AG08396 (cell line): ENCODE measurements around the gene MAPK8IP3.
A peak's percentile ranks its signal among the peaks of the same experiment; 100 is the strongest.

Source experiments
- DNase-seq: peaks from one replicate; pipeline ENCODE4 v3.0.0; 2012; ENCODE audit warnings: low spot score, mixed read lengths

MAPK8IP3 gene

DNA sequence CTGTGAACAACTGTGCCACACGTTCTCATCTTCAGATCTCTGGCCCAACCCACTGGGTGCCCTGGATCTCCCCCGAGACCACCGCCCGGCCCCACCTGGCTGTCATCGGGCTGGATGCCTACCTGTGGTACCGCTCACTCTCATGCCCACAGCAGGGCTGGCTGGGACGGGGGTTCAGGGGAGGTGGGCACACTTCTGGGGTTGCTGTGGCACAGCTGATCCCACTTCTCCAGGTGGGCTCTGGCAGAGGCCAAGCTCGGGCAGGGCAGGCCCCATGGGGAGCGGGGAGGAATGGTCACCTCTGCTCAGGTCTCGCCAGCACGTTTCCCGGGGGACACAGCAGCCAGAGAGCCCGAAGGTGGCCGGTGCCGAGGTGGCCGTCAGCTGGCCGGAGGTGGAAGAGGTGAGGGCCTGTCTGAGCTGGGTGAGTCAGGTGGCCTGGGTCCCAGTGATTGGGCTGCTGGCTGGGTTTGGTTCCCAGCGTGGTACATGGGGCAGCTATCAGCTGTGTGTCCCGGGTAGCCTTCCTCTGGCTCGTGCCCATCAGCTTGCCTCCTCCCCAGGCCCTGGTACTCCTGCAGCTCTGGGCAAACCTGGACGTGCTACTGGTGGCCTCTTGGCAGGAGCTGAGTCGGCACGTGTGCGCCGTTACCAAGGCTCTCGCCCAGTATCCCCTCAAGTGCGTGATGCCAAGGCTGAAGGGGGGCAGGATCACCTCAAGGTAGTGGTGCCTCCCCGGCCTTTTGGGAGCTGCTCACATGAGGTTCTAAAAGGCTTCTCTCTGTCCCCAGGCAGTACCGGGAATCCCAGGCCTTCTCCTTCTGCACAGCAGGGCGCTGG is 69.2 kb downstream of the MAPK8IP3 start:
- DNase-seq = no peak

DNA sequence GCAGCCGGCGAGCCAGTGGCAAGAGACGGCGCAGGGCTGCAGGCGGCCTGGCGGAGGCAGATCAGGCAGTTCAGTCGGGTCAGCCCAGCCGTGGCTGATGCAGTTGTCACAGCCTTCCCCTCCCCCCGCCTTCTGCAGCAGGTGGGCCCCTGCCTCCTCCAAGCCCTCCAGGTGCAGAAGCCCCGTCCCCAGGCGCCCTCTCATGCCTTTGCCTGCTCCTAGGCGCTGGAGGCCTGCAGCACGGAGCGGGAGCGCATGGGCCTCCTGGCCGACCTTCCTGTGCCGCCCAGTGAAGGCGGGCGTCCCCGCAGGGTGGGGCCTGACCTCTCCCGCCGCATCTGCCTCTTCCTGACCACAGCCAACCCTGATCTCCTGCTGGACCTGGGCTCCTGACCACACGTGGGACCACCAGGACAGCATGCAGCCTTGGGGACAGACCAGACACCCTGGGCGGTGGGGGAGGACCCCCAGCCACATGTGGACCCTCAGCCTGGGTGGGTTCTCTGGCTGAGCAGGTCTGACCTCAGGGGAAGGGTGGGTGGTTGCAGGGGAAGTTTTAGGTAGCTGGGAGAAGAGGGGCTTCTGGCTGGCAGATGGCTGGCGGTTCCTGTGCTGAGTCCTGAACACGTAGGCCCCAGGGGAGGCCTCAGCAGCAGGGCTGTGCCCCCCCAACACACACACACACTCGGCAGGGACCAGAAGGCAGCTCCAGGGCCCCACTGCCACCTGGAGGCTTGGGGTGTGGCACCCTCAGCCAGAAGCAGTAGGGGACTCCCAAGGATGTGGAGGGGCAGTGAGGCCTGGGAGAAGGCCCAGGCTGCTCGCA is 70.1 kb downstream of the MAPK8IP3 start:
- no peak for DNase-seq

- DNase-seq = no peak
Measured at GRCh38 chr16:1776672-1776955, 70.6 kb downstream of the MAPK8IP3 start.

DNA sequence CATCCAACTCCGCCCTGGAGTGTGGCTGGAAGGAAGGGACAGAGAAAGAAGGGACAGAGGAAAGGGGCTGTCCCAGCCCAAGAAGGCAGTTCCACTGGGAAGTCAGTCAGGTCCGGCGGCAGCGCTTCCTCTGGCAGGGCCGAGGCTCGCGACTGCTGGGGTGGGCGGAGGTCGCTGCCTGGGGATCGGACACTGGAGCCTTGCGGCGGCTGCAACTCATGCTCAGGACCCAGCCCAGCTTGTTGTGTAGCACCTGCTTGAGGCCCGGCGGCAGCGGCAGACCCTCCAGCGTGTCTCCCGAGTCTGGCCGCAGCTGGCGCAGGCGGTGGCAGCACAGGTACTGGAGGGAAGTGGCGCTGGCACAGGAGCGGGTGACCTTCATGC is 71.0 kb downstream of the MAPK8IP3 start:
- DNase-seq = no peak

- no peak for DNase-seq
Measured at GRCh38 chr16:1777375-1778199, 71.6 kb downstream of the MAPK8IP3 start.

- DNase-seq = no peak
Measured at GRCh38 chr16:1778200-1779179, 72.5 kb downstream of the MAPK8IP3 start.

DNA sequence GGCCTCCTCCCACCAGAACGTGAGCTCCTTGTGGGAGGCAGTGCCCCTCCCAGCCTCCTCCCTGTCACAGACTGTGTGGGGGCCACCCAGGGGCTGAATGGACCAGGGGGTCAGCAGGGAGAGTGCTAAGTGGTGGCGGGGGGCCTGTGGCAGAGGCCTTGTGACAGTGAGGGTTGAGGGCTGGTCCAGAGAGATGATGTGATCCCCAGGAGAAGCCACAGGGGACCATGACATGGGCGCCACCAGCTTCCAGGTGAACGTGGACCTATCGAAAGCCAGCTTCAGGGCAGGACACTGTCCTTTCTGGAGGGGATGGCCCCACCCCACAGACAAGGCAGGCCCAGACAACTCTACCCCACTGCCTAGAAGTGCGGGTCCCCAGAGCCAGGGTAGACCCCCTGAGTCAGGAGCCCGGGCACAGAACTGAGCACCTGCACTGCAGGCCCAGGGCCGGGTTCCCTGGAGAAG is 73.3 kb downstream of the MAPK8IP3 start:
- DNase-seq = no peak

DNA sequence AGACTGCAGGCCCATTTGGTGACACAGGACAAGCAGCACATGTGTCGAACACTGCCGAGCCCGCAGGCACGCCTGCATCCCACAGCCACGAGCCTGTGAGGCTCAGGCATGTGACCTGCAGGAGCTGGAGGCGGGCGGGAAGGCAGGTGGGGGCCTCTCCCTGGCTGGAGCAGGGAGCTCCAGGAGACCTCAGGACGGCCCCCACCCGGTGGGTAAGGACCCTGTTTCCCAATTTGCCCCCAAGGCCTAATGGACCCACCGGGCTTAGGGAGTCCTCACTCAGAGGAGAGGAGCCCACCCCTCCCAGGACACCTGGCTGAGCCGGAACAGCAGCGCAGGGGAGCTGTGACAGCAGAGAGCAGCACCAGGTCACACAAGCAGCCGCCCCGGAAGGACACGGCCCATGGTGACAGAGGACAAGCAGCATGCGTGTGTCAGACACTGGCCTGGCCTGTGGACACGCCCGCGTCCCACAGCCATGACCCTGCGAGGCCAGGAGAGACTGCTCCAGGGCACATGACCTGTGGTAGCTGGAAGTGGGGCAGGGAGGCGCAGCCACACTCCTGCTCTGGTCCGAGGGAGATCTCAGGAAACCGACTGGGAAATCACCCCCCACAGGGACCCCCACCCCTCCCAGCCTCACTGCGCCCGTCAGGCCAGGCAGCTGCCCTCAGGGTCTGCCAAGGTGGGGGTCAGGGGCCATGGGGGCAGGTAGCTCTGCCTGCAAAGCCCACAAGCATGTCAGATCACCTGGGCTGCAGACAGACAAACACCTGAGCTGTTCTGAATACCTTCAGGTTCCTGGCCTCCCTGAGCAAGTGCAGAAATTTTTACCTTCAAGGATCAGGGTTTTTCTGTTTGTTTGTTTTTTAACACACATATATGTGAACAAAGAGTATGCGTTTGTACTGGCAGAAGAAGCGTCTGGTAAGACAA is 74.0 kb downstream of the MAPK8IP3 start:
- no peak for DNase-seq

DNA sequence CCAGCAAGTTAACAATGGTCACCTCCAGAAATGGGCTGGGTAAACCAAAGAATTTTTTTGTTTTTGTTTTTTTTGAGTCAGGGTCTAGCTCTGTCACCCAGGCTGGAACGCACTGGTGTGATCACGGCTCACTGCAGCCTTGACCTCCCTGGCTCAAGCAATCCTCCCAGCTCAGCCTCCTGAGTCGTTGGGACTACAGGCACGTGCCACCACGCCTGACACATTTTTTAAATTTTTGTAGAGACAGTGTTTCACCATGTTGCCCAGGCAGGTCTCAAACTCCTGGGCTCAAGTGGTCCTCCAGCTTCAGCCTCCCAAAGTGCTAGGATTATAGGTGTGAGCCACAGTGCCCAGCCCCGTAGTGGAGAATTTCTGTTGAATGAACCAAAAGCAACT is 74.7 kb downstream of the MAPK8IP3 start:
- no peak for DNase-seq

GRCh38 chr16:1781254-1781653 is 75.3 kb downstream of the MAPK8IP3 start:
- DNase-seq = no peak

DNA sequence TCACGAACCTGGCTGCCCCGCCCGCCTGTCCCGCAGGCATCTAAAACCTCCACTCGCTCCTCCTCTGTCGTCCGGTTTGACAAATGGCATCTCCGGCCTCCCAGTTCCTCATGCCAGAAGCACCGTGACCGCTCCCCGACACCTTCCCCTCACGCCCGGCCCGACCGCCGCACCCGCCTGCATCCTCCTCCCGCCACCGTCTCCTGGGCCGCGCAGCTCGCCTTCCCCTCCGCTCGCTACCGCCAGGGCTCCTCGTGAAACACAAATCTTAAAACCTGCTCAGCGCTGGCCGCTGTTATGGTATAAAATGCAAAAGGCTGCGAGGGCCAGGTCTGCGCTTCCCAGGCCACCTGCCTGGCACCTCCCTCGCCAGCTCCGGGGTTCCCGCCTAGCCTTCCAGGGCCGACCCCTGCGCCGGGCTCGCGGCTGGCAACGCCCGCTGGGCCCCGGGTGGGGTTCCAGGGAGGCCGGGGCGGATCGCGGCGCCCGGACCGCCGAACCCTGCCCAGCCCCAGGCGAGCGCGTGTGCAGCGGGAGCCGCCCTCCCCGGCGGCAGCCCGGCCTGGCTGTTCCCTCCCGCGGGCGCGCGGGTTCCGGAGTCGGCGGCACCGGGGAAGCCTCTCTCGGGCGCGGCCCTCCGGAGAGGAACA is 75.9 kb downstream of the MAPK8IP3 start:
- DNase-seq = peak; percentile 65

DNA sequence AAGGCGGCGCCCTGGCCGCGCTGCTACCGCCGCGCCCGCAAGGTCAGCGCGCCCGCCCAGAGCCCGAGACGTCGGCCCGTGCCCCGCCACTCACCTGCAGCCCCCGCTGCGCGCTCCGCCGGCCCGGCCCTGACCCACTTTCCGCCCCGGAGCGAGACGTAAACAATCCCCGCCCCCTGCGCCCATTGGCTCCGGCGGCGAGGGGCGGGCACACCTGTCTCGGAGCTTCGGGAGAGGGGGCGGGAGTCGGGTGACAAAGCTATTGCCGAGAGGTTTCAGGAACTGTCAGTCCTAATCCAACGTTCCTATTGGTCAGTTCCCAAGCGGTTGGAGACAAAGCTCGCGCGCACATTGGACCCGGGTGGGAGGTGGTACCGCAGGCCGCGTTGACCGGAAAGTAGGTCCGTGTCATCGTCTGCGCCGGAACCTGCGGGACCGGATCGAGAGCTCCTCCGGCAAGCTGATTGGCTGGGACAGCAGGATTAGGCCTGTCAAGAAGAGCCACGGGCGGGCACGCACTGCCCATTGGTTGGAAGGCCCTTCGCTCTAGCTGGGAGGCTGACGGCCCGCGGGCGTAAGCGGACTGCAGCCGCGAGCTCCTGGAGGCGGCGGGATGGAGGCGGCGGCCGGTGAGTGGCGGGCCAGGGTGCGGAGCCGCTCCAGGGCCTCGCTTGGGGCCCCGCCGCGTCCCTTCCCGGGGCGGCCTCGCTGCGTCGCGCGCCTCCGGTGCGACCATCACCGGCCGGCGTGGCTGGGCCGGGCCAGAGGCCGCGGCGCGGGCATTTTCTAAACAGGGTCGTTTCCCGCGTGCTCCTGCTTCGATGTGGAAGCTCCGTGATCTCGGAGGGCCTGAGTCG is 76.6 kb downstream of the MAPK8IP3 start, which contains the start of the genes NUBP2 and SPSB3:
Gene NUBP2 (plus strand): TSS at position 553 of the 857 bp plus-strand sequence. CDS start 61 bp downstream, at position 614.
Gene SPSB3 (minus strand): TSS at position 164 of the 857 bp plus-strand sequence. CDS start 1,088 bp downstream, outside the sequence.
- peak; percentile 99 for DNase-seq

- no peak for DNase-seq
Measured at GRCh38 chr16:1784977-1785845, 79.2 kb downstream of the MAPK8IP3 start.

DNA sequence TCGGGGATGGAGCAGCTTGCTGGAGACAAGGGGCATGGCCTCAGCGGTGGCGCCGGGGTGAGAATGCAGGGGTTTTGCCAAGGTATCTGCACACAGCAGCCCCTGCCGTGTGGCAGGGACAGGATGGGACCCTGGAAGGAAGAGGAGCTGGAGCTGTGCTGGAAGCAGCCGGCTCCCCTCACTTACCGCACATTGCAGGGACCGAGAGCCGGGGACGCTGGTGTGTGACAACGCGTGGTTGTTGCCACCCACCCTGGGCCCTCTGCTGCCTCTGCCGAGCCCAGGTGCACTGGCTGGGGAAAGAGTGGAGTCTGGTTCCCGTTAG is 79.8 kb downstream of the MAPK8IP3 start:
- DNase-seq = no peak

DNA sequence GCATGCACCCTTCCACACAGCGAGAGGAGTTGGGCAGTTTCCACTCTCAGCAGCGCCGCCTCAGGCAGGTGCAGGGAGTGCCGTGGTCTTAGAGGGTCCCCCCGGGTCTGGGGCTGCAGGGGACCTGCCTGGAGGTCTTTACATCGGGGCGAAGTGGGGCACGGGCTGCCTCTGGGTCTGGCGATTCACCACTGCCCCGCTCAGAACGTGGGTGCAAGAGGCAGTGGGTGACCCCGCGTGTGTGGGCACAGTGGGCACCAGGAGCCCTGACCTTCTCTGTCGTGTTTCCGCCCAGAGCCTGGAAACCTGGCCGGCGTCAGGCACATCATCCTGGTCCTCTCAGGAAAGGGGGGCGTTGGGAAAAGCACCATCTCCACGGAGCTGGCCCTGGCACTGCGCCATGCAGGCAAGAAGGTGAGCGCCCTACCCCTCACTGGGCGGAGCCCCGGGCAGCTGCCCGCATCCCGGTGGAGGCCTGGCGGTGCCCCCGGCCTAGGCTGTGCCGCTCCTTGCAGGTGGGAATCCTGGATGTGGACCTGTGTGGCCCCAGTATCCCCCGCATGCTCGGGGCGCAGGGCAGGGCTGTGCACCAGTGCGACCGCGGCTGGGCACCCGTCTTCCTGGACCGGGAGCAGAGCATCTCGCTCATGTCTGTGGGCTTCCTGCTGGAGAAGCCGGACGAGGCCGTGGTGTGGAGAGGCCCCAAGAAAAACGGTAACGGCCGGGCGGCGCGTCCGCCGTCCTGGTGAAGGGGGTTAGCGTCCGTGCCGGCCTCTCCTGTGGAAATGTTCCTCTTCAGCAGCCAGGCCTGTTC is 80.5 kb downstream of the MAPK8IP3 start:
- no peak for DNase-seq

GRCh38 chr16:1787056-1787321 is 81.0 kb downstream of the MAPK8IP3 start:
- no peak for DNase-seq
